Astrocyte (in vitro differentiated cells and primary cell): ENCODE results near the gene NFS1. TPM values are rescaled to one million over a fixed set of nuclear protein-coding genes. Genes with fewer than 3 reads are reported as not detected.

Source experiments
- DNase-seq: peaks from one replicate; pipeline ENCODE4 v3.0.0-alpha.2; 2010; ENCODE audit warnings: low read depth
- FAIRE-seq: peaks from 2 replicates; lab custom pipeline; 2011; peaks lifted over from hg19 to GRCh38; lab: Jason Lieb, UNC
- H2AFZ ChIP-seq: 2 replicates; pipeline ENCODE4 v1.6.0; 2012; ENCODE audit warnings: low read depth, low read length, inconsistent platforms
- H3K27ac ChIP-seq: 2 replicates; pipeline ENCODE4 v1.5.1; 2011; ENCODE audit warnings: low read depth, low read length, inconsistent platforms
- H3K27me3 ChIP-seq: 2 replicates; pipeline ENCODE4 v1.6.0; 2011; ENCODE audit warnings: low read length, inconsistent platforms; ENCODE audit not compliant: insufficient read depth
- H3K36me3 ChIP-seq: 2 replicates; pipeline ENCODE4 v1.5.1; 2011; ENCODE audit warnings: low read length, inconsistent platforms; ENCODE audit not compliant: insufficient read depth
- H3K4me1 ChIP-seq: 2 replicates; pipeline ENCODE4 v1.5.1; 2011; ENCODE audit warnings: low read length, inconsistent platforms; ENCODE audit not compliant: insufficient read depth
- H3K4me2 ChIP-seq: 2 replicates; pipeline ENCODE4 v1.6.0; 2012; ENCODE audit warnings: low read length, inconsistent platforms
- H3K4me3 ChIP-seq: 2 replicates; pipeline ENCODE4 v1.5.1; 2011; ENCODE audit warnings: low read depth, mild to moderate bottlenecking, low read length, inconsistent platforms; ENCODE audit not compliant: insufficient read depth
- H3K79me2 ChIP-seq: 2 replicates; pipeline ENCODE4 v1.6.0; 2012; ENCODE audit warnings: mild to moderate bottlenecking, low read length, inconsistent platforms; ENCODE audit not compliant: insufficient read depth
- H3K9ac ChIP-seq: 2 replicates; pipeline ENCODE4 v1.6.0; 2012; ENCODE audit warnings: mild to moderate bottlenecking, low read length, inconsistent platforms
- H3K9me3 ChIP-seq: 2 replicates; pipeline ENCODE4 v1.5.1; 2012; ENCODE audit warnings: low read depth, mild to moderate bottlenecking, low read length, inconsistent platforms; ENCODE audit not compliant: insufficient read depth
- H4K20me1 ChIP-seq: 2 replicates; pipeline ENCODE4 v1.6.0; 2012; ENCODE audit warnings: low read length, inconsistent platforms; ENCODE audit not compliant: insufficient read depth
- H3K27ac Mint-ChIP-seq: one replicate; pipeline ENCODE4 v1.8.0; 2021; ENCODE audit warnings: mild to moderate bottlenecking, mixed read lengths; ENCODE audit not compliant: unreplicated experiment
- H3K27me3 Mint-ChIP-seq: one replicate; pipeline ENCODE4 v1.8.0; 2021; ENCODE audit warnings: low read depth, mixed read lengths; ENCODE audit not compliant: unreplicated experiment
- H3K36me3 Mint-ChIP-seq: one replicate; pipeline ENCODE4 v1.8.0; 2021; ENCODE audit warnings: low read depth, mixed read lengths; ENCODE audit not compliant: unreplicated experiment
- H3K4me1 Mint-ChIP-seq: one replicate; pipeline ENCODE4 v1.8.0; 2021; ENCODE audit warnings: low read depth, mixed read lengths; ENCODE audit not compliant: unreplicated experiment
- H3K4me3 Mint-ChIP-seq: one replicate; pipeline ENCODE4 v1.8.0; 2021; ENCODE audit warnings: mild to moderate bottlenecking, moderate library complexity, mixed read lengths; ENCODE audit not compliant: unreplicated experiment
- H3K9me3 Mint-ChIP-seq: one replicate; pipeline ENCODE4 v1.8.0; 2021; ENCODE audit warnings: mild to moderate bottlenecking, mixed read lengths; ENCODE audit not compliant: unreplicated experiment
- CTCF ChIP-seq: IDR thresholded peaks from 2 replicates; pipeline ENCODE4 v1.5.1; 2011; ENCODE audit warnings: low read depth, mild to moderate bottlenecking, inconsistent platforms, low read length, moderate library complexity; ENCODE audit not compliant: insufficient read depth
- EZH2 ChIP-seq: IDR thresholded peaks from 2 replicates; pipeline ENCODE4 v1.6.1; 2012; ENCODE audit warnings: mild to moderate bottlenecking, low read length, inconsistent platforms; ENCODE audit not compliant: insufficient read depth
- total RNA-seq: library from RNA; stranded (reverse); gene quantifications from 2 replicates; pipeline ENCODE4 v1.2.1, GENCODE V29; 2021

The NFS1 gene
- total RNA-seq, 1 donor from 2014 or later, result 30.3 TPM

GRCh38 chr20:35621560-35621946 is 77.6 kb downstream of the NFS1 start:
- Mint-ChIP-seq H3K4me3 (no peak overlapping the region), H3K9me3 (no peaks in the 10 kb centered on the region), H3K27me3 (no peaks in the 10 kb centered on the region), H3K4me1 (no peaks in the 10 kb centered on the region), H3K36me3 (peaks cover 12% of the 10 kb centered on the region), H3K27ac (no peak overlapping the region)
- no peak for FAIRE-seq
- peaks cover 18% of the 10 kb centered on the region for H3K36me3 ChIP-seq
- H3K27ac ChIP-seq, result no peak overlapping the region
- H3K4me2 ChIP-seq, result no peak overlapping the region
- no peaks in the 10 kb centered on the region for H3K9me3 ChIP-seq
- no peak for DNase-seq
- H3K79me2 ChIP-seq, result no peaks in the 10 kb centered on the region
- no peak for TF ChIP-seq EZH2
- TF ChIP-seq CTCF, result no peak
- peaks cover 23% of the 10 kb centered on the region for H3K4me1 ChIP-seq
- H3K27me3 ChIP-seq, result no peaks in the 10 kb centered on the region
- peaks cover 11% of the 10 kb centered on the region for H4K20me1 ChIP-seq
- no peak overlapping the region for H3K9ac ChIP-seq
- no peak overlapping the region for H2AFZ ChIP-seq
- no peak overlapping the region for H3K4me3 ChIP-seq

GRCh38 chr20:35620818-35621559 is 78.2 kb downstream of the NFS1 start:
- H3K27me3 ChIP-seq, result no peaks in the 10 kb centered on the region
- no peak overlapping the region for H2AFZ ChIP-seq
- no peak overlapping the region for H3K4me3 ChIP-seq
- peaks cover 23% of the 10 kb centered on the region for H3K4me1 ChIP-seq
- H3K36me3 Mint-ChIP-seq, result peaks cover 9% of the 10 kb centered on the region
- H3K4me3 Mint-ChIP-seq, result no peak overlapping the region
- no peaks in the 10 kb centered on the region for H3K79me2 ChIP-seq
- H4K20me1 ChIP-seq, result peaks cover 11% of the 10 kb centered on the region
- no peak overlapping the region for H3K4me2 ChIP-seq
- no peak for FAIRE-seq
- no peak overlapping the region for H3K27ac Mint-ChIP-seq
- no peaks in the 10 kb centered on the region for H3K4me1 Mint-ChIP-seq
- DNase-seq, result no peak
- TF ChIP-seq EZH2 (no peak), CTCF (no peak)
- no peak overlapping the region for H3K9ac ChIP-seq
- no peaks in the 10 kb centered on the region for H3K9me3 ChIP-seq
- H3K27me3 Mint-ChIP-seq, result no peaks in the 10 kb centered on the region
- no peaks in the 10 kb centered on the region for H3K9me3 Mint-ChIP-seq
- no peak overlapping the region for H3K27ac ChIP-seq
- H3K36me3 ChIP-seq, result peaks cover 13% of the 10 kb centered on the region
